Ecto neural progenitor cell (in vitro differentiated cells): ENCODE measurements around the gene KLB.
A peak's percentile ranks its signal among the peaks of the same experiment; 100 is the strongest.

Experiments used
- DNase-seq: peaks from one replicate; pipeline ENCODE4 v3.0.0-alpha.2; 2018; ENCODE audit warnings: low spot score

Gene KLB

GRCh38 chr4:39464886-39465501 lies 58.3 kb downstream of the KLB start:
- no peak for DNase-seq

- no peak for DNase-seq
These were observed 60.0 kb downstream of the KLB start for GRCh38 chr4:39466747-39467146.

GRCh38 chr4:39467464-39467863 lies 60.7 kb downstream of the KLB start:
- no peak for DNase-seq

GRCh38 chr4:39469429-39470077 lies 62.8 kb downstream of the KLB start:
- peak; percentile 51 for DNase-seq

GRCh38 chr4:39470402-39470801 lies 63.7 kb downstream of the KLB start:
- no peak for DNase-seq

- DNase-seq: no peak
These were observed 65.7 kb downstream of the KLB start for GRCh38 chr4:39472396-39472795.

GRCh38 chr4:39476187-39476895 lies 69.6 kb downstream of the KLB start:
- no peak for DNase-seq

- DNase-seq: no peak
These were observed 73.5 kb downstream of the KLB start for GRCh38 chr4:39480251-39480650.

- DNase-seq: no peak
These were observed 74.4 kb downstream of the KLB start for GRCh38 chr4:39480902-39481695.

- no peak for DNase-seq
These were observed 78.0 kb downstream of the KLB start for GRCh38 chr4:39484582-39485272.

- DNase-seq: no peak
These were observed 79.6 kb downstream of the KLB start for GRCh38 chr4:39486221-39486804.

GRCh38 chr4:39490322-39490721 lies 83.6 kb downstream of the KLB start:
- no peak for DNase-seq

- DNase-seq: no peak
These were observed 87.6 kb downstream of the KLB start for GRCh38 chr4:39494354-39494753.

GRCh38 chr4:39495446-39496213 lies 88.9 kb downstream of the KLB start:
- no peak for DNase-seq

GRCh38 chr4:39497909-39498726 lies 91.4 kb downstream of the KLB start:
- no peak for DNase-seq

GRCh38 chr4:39498727-39499020 lies 91.9 kb downstream of the KLB start:
- DNase-seq: no peak
